Measurements from ENCODE around the gene CNDP2. TPM values are rescaled to one million over a fixed set of nuclear protein-coding genes. Genes with fewer than 3 reads are reported as not detected.

The CNDP2 gene
- total and polyA plus RNA-seq, 2 donors (not counting 1 experiment from before 2014, with no cell fraction given): 121 to 182 TPM

- H2AFZ ChIP-seq (ENCODE audit: insufficient read depth, low read depth, low read length, poor library complexity, severe bottlenecking): no peak overlapping the region
- Mint-ChIP-seq H3K4me3 (no peak overlapping the region), H3K27ac (no peak overlapping the region), H3K9me3 (ENCODE audit: insufficient read depth) (peaks cover 5% of the 10 kb centered on the region), H3K4me1 (no peaks in the 10 kb centered on the region), H3K27me3 (peaks cover 4% of the 10 kb centered on the region)
- H3K36me3 ChIP-seq (replicated peaks in 1 of 2; ENCODE audit: control extremely low read depth in 1 of 2, control insufficient read depth in 1 of 2, extremely low read depth in 1 of 2, insufficient read depth in 2 of 2, low read length in 1 of 2): no peaks in the 10 kb centered on the region
- H4K20me1 ChIP-seq (ENCODE audit: control insufficient read depth, insufficient read depth, low read length, poor library complexity, severe bottlenecking): no peaks in the 10 kb centered on the region
- no peak overlapping the region for H3K9ac ChIP-seq (ENCODE audit: low read length)
- ChIA-PET CTCF (interaction anchor here (1.1 kb wide), 1 partner anchor 193 kb away, joined by 3 read pairs; no protein-coding TSS in a partner anchor), POLR2A (no interaction called here)
- no peaks in the 10 kb centered on the region for H3K4me1 ChIP-seq (ENCODE audit: control insufficient read depth in 2 of 2, insufficient read depth in 2 of 2, low read length in 2 of 2)
- H3K9me3 ChIP-seq (ENCODE audit: control extremely low read depth in 1 of 3, control insufficient read depth in 2 of 3, insufficient read depth in 1 of 3, low read length in 2 of 3): peaks cover 0 to 19% (median 19%) of the 10 kb centered on the region in 3 donors
- no peaks in the 10 kb centered on the region for H3K27me3 ChIP-seq (replicated peaks in 1 of 4; ENCODE audit: control extremely low read depth in 1 of 4, control insufficient read depth in 3 of 4, insufficient read depth in 4 of 4, low read length in 3 of 4)
- WGBS (ENCODE audit: insufficient coverage): 67% methylated on average over 7 of the region's 9 CpGs
- DNase-seq (no peak), ATAC-seq (ENCODE audit: low read depth) (no peak)
- no peak overlapping the region for H3K27ac ChIP-seq (ENCODE audit: low read length in 2 of 2)
- intact Hi-C loops (cut with micrococcal nuclease): no loop called here
- TF ChIP-seq CTCF (IDR thresholded peaks at IDR 0.05) (no peak), EZH2 (IDR thresholded peaks at IDR 0.05; ENCODE audit: borderline replicate concordance, insufficient read depth, low read depth, low read length, poor library complexity, severe bottlenecking) (no peak)
- no peak overlapping the region for H3K4me3 ChIP-seq (ENCODE audit: control extremely low read depth in 1 of 5, extremely low read depth in 1 of 5, insufficient read depth in 1 of 5, low read depth in 2 of 5, low read length in 4 of 5)
- no peak overlapping the region for H3K4me2 ChIP-seq (replicated peaks; ENCODE audit: low read depth, low read length, poor library complexity, severe bottlenecking)
- no peaks in the 10 kb centered on the region for H3K79me2 ChIP-seq (ENCODE audit: control insufficient read depth, insufficient read depth, low read length)
These were observed 50.8 kb downstream of the CNDP2 start for GRCh38 chr18:74546751-74547530.

GRCh38 chr18:74547860-74548259 is 51.7 kb downstream of the CNDP2 start:
- H3K27ac Mint-ChIP-seq: no peak overlapping the region
- no peaks in the 10 kb centered on the region for H3K4me1 Mint-ChIP-seq
- no CpG with 5 or more reads among the region's 7 CpGs for WGBS (ENCODE audit: insufficient coverage)
- intact Hi-C loops (cut with micrococcal nuclease): no loop called here
- H3K27ac ChIP-seq (ENCODE audit: low read length in 2 of 2): no peak overlapping the region
- H3K9me3 ChIP-seq (ENCODE audit: control extremely low read depth in 1 of 3, control insufficient read depth in 2 of 3, insufficient read depth in 1 of 3, low read length in 2 of 3): peaks cover 0 to 19% (median 19%) of the 10 kb centered on the region in 3 donors
- no peak for ATAC-seq (ENCODE audit: low read depth)
- ChIA-PET CTCF (interaction anchor here (0.6 kb wide), 1 partner anchor 194 kb away, joined by 3 read pairs; no protein-coding TSS in a partner anchor), POLR2A (no interaction called here)
- DNase-seq: no peak
- no peaks in the 10 kb centered on the region for H4K20me1 ChIP-seq (ENCODE audit: control insufficient read depth, insufficient read depth, low read length, poor library complexity, severe bottlenecking)
- H3K27me3 ChIP-seq (replicated peaks in 1 of 4; ENCODE audit: control extremely low read depth in 1 of 4, control insufficient read depth in 3 of 4, insufficient read depth in 4 of 4, low read length in 3 of 4): no peaks in the 10 kb centered on the region
- no peaks in the 10 kb centered on the region for H3K79me2 ChIP-seq (ENCODE audit: control insufficient read depth, insufficient read depth, low read length)
- H3K9ac ChIP-seq (ENCODE audit: low read length): no peak overlapping the region
- H3K4me3 Mint-ChIP-seq: no peak overlapping the region
- H3K4me2 ChIP-seq (replicated peaks; ENCODE audit: low read depth, low read length, poor library complexity, severe bottlenecking): no peak overlapping the region
- no peaks in the 10 kb centered on the region for H3K36me3 ChIP-seq (replicated peaks in 1 of 2; ENCODE audit: control extremely low read depth in 1 of 2, control insufficient read depth in 1 of 2, extremely low read depth in 1 of 2, insufficient read depth in 2 of 2, low read length in 1 of 2)
- H3K4me1 ChIP-seq (ENCODE audit: control insufficient read depth in 2 of 2, insufficient read depth in 2 of 2, low read length in 2 of 2): no peaks in the 10 kb centered on the region
- no peak for TF ChIP-seq EZH2 (IDR thresholded peaks at IDR 0.05; ENCODE audit: borderline replicate concordance, insufficient read depth, low read depth, low read length, poor library complexity, severe bottlenecking)
- no peak for TF ChIP-seq CTCF (IDR thresholded peaks at IDR 0.05)
- no peak overlapping the region for H2AFZ ChIP-seq (ENCODE audit: insufficient read depth, low read depth, low read length, poor library complexity, severe bottlenecking)
- H3K9me3 Mint-ChIP-seq (ENCODE audit: insufficient read depth): peaks cover 5% of the 10 kb centered on the region
- peaks cover 3% of the 10 kb centered on the region for H3K27me3 Mint-ChIP-seq
- H3K4me3 ChIP-seq (ENCODE audit: control extremely low read depth in 1 of 5, extremely low read depth in 1 of 5, insufficient read depth in 1 of 5, low read depth in 2 of 5, low read length in 4 of 5): no peak overlapping the region

All from B cell (primary cell).